T-cell (primary cell): ENCODE results near the gene PISD. TPM values are rescaled to one million over a fixed set of nuclear protein-coding genes. Genes with fewer than 3 reads are reported as not detected.

Source experiments
- ATAC-seq, 4 experiments: fragments of 200-7000 bp in 3 of 4; fragments of 150-1000 bp in 1 of 4; cut with Tn5 transposase; replicated peaks in 1 of 4; 1 replicate in 3 of 4; 2 replicates in 1 of 4; pipeline ENCODE4 v1.10.0; 2021; ENCODE audit warnings: moderate library complexity in 3 of 4, mild to moderate bottlenecking in 2 of 4, moderate number of reproducible peaks in 1 of 4
- CTCF ChIA-PET, 2 donors: fragments of 300-600 bp; sonication (Branson Sonifier 250); formaldehyde crosslinking; loops; one replicate each; lab custom pipeline; 2022; ENCODE audit warnings: antibody characterized with exemption in 2 of 2; lab: Charles Lee
- POLR2A ChIA-PET, 2 donors: fragments of 300-600 bp; sonication (Branson Sonifier 250); formaldehyde crosslinking; loops; one replicate each; lab custom pipeline; 2022; ENCODE audit warnings: antibody characterized with exemption in 2 of 2; lab: Charles Lee
- DNase-seq, 35 experiments: peaks; one replicate each; pipeline versions ENCODE4 v3.0.0 to v3.0.0-alpha.2; 2013 to 2023
- H3K27ac ChIP-seq: one replicate; pipeline ENCODE4 v1.5.1; 2013; ENCODE audit warnings: low read length
- H3K27me3 ChIP-seq, 2 experiments: replicated peaks in 1 of 2; 1 replicate in 1 of 2; 2 replicates in 1 of 2; pipeline versions ENCODE4 v1.6.1 to v1.7.0; 2013; ENCODE audit warnings: low read length in 1 of 2, mixed read lengths in 1 of 2; ENCODE audit not compliant: control insufficient read depth in 2 of 2, insufficient read depth in 2 of 2; ENCODE audit errors: extremely low read depth in 1 of 2
- H3K36me3 ChIP-seq, 2 donors: 1 replicate in 1 of 2; 2 replicates in 1 of 2; pipeline versions ENCODE4 v1.6.1 to v1.7.0; 2013; ENCODE audit warnings: low read length in 1 of 2; ENCODE audit not compliant: control insufficient read depth in 2 of 2, insufficient read depth in 1 of 2; ENCODE audit errors: extremely low read depth in 1 of 2
- H3K4me1 ChIP-seq, 2 experiments: 1 replicate in 1 of 2; 2 replicates in 1 of 2; pipeline versions ENCODE4 v1.6.1 to v1.7.0; 2013; ENCODE audit warnings: low read length in 2 of 2, mixed read lengths in 1 of 2; ENCODE audit not compliant: insufficient read depth in 2 of 2, control insufficient read depth in 1 of 2; ENCODE audit errors: extremely low read depth in 1 of 2
- H3K4me3 ChIP-seq, 2 donors: 1 replicate in 1 of 2; 2 replicates in 1 of 2; pipeline versions ENCODE4 v1.5.1 to v1.7.0; 2013; ENCODE audit warnings: mild to moderate bottlenecking in 2 of 2, low read length in 1 of 2, moderate library complexity in 1 of 2; ENCODE audit not compliant: control insufficient read depth in 1 of 2; ENCODE audit errors: extremely low read depth in 1 of 2
- H3K9me3 ChIP-seq: 2 replicates; pipeline ENCODE4 v1.7.0; 2013
- H3K27ac Mint-ChIP-seq, 2 donors: one replicate each; pipeline ENCODE4 v1.8.0; 2020 to 2021; ENCODE audit warnings: mild to moderate bottlenecking in 2 of 2, mixed read lengths in 2 of 2
- H3K27me3 Mint-ChIP-seq, 2 donors: one replicate each; pipeline ENCODE4 v1.8.0; 2021 to 2022; ENCODE audit warnings: mixed read lengths in 2 of 2
- H3K36me3 Mint-ChIP-seq: one replicate; pipeline ENCODE4 v1.8.0; 2021; ENCODE audit warnings: mixed read lengths
- H3K4me1 Mint-ChIP-seq, 3 donors: one replicate each; pipeline ENCODE4 v1.8.0; 2020 to 2022; ENCODE audit warnings: mixed read lengths in 3 of 3, mild to moderate bottlenecking in 1 of 3
- H3K4me3 Mint-ChIP-seq, 3 donors: one replicate each; pipeline ENCODE4 v1.8.0; 2020 to 2022; ENCODE audit warnings: mild to moderate bottlenecking in 3 of 3, mixed read lengths in 3 of 3, moderate library complexity in 3 of 3
- H3K9me3 Mint-ChIP-seq, 3 donors: one replicate each; pipeline ENCODE4 v1.8.0; 2020 to 2022; ENCODE audit warnings: mixed read lengths in 3 of 3
- WGBS: methylation state at CpG from one replicate; pipeline ENCODE4 v1.1.5; 2013; ENCODE audit warnings: missing lambda C conversion rate; ENCODE audit not compliant: insufficient coverage; 5-methylcytosine and 5-hydroxymethylcytosine counted together
- total RNA-seq, 35 experiments: library from RNA in 6 of 35; stranded (reverse) in 6 of 35; fragments of 120-200 nt in 1 of 35; gene quantifications; one replicate each; pipeline versions ENCODE4 v1.2.1 to v1.2.4 and lab custom pipeline; 2013 to 2026

PISD gene
- total RNA-seq, 5 donors from 2014 or later (not counting 1 experiment from before 2014, with no cell fraction given) = 35.0 to 44.2 (median 39.3) TPM

DNA sequence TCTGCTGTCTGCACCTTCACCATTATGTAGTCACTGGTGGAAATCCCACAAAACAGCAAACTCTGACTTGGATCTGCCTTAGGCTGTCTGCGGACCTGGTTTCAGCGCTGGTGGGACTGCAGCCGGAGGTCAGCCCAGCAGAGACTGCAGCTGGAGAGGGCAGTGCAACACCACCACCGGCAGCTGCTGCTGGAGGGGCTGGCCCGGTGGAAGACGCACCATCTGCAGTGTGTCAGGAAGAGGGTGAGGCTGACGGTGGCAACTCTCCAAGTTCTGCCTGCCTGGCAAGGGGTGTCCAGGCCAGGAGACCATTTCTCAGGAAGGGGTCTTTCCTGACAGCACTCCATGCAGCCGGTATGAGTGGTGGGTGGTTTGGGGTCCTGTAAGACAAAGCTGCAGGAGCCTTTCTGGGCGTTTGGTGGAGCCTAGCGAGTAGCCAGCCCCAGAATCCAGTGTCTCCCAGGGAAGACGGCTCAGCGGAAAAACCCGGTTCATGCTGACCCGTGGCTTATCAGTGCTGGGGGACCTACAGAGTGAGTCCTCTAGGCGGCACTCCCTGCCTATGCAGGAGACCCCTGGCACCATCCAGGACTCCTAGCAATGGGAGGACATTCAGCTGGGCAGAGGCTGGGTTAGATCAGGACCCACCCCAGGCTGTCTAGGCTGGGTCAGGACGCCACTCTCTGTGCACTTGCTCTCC, 50.8 kb downstream of the PISD start:
- no peak overlapping the region for H3K4me3 Mint-ChIP-seq
- H3K4me3 ChIP-seq = no peak overlapping the region
- no peaks in the 10 kb centered on the region for H3K9me3 Mint-ChIP-seq
- H3K27me3 ChIP-seq = no peaks in the 10 kb centered on the region
- 95% methylated on average over 15 of the region's 16 CpGs for WGBS
- H3K4me1 Mint-ChIP-seq = peaks cover 12 to 20% (median 18%) of the 10 kb centered on the region in 3 donors
- DNase-seq (no peak), ATAC-seq (no peak)
- peaks cover 0 to 17% of the 10 kb centered on the region in 2 experiments for H3K4me1 ChIP-seq
- POLR2A ChIA-PET = no interaction called here
- CTCF ChIA-PET = no interaction called here
- H3K36me3 Mint-ChIP-seq = peaks cover 25% of the 10 kb centered on the region
- H3K27ac ChIP-seq = no peak overlapping the region
- no peaks in the 10 kb centered on the region for H3K9me3 ChIP-seq
- H3K36me3 ChIP-seq = peaks cover 33 to 76% of the 10 kb centered on the region in 2 donors
- H3K27me3 Mint-ChIP-seq = no peaks in the 10 kb centered on the region
- H3K27ac Mint-ChIP-seq = no peak overlapping the region

DNA sequence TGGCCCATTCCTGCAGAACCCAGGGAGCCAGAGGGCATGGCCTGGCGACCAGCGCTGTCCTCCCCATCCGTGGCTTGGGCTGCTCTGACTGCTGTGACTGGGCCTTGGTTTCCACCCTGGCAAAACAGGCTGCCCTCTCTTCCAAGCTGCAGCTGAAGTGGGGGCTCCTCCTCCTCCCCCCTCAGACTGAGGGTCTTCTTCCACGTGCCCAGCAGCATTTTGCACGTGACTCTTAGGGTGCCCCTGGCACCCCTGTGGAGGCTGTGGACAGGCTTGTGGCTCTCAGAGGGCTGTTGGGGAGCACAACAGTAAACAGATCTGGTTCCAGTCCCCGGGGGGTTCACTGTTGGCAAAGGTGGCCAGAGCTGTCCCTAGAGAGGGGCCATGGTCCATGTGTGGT, 51.4 kb downstream of the PISD start:
- peaks cover 0 to 13% of the 10 kb centered on the region in 2 experiments for H3K4me1 ChIP-seq
- H3K27me3 ChIP-seq = no peaks in the 10 kb centered on the region
- CTCF ChIA-PET = no interaction called here
- POLR2A ChIA-PET = no interaction called here
- WGBS = 100% methylated on average over 5 of the region's 6 CpGs
- Mint-ChIP-seq H3K27ac (no peak overlapping the region), H3K4me1 (peaks cover 8 to 14% (median 12%) of the 10 kb centered on the region in 3 donors), H3K36me3 (peaks cover 25% of the 10 kb centered on the region), H3K9me3 (no peaks in the 10 kb centered on the region), H3K4me3 (no peak overlapping the region), H3K27me3 (no peaks in the 10 kb centered on the region)
- no peak overlapping the region for H3K4me3 ChIP-seq
- no peak for DNase-seq
- H3K36me3 ChIP-seq = peaks cover 33 to 79% of the 10 kb centered on the region in 2 donors
- no peak for ATAC-seq
- H3K27ac ChIP-seq = no peak overlapping the region
- H3K9me3 ChIP-seq = no peaks in the 10 kb centered on the region

DNA sequence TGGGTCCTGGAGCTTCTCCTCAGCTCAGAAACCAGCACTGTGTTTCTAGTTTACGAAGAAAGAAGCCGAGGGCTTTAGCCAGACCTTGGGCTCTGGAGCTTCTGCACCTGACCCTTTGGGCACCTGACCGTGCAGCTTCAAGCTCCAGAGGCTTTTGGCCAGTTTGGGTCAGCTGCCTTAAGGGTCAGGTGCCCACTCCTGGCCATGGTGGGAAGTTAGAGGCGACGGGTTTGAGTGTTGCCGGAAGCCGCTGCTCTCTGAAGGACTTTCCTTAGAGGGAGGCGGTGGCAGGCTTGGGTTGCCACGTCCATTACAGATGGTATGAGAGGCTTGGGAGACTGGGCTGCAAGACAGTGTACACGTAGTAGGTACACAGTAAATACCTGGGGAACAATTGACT, 52.3 kb downstream of the PISD start:
- CTCF ChIA-PET = no interaction called here
- Histone ChIP-seq H3K9me3 (no peaks in the 10 kb centered on the region), H3K4me3 (no peak overlapping the region), H3K27ac (no peak overlapping the region), H3K27me3 (no peaks in the 10 kb centered on the region), H3K36me3 (peaks cover 27 to 82% of the 10 kb centered on the region in 2 donors), H3K4me1 (peaks cover 0 to 5% of the 10 kb centered on the region in 2 experiments)
- ATAC-seq = no peak
- no peak for DNase-seq
- H3K36me3 Mint-ChIP-seq = peaks cover 30% of the 10 kb centered on the region
- H3K27me3 Mint-ChIP-seq = no peaks in the 10 kb centered on the region
- peaks cover 2 to 8% (median 6%) of the 10 kb centered on the region in 3 donors for H3K4me1 Mint-ChIP-seq
- peak overlapping the region; percentile 43 to 44 for H3K27ac Mint-ChIP-seq
- POLR2A ChIA-PET = no interaction called here
- H3K4me3 Mint-ChIP-seq = no peak overlapping the region
- 94% methylated on average over 5 of the region's 10 CpGs for WGBS
- no peaks in the 10 kb centered on the region for H3K9me3 Mint-ChIP-seq

DNA sequence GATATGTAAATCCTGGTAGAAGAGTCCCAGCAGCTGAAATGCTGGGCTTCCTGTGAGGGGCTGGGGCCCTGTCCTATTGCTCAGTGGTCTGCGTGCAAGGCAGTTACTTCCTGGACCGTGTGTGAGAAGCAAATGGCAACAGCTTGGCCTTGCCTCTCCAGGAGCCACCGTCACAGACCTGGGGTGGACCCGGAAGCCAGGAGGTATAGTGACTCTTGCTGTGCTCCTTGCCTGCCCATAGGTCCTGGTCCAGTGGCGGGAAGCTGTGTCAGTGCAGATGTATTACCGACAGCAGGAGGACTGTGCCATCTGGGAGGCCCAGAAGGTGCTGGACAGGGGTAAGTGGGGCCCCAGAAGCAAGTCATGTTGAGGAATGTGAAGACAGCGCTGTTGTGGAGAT, 54.3 kb downstream of the PISD start:
- no peak overlapping the region for H3K27ac Mint-ChIP-seq
- no peaks in the 10 kb centered on the region for H3K4me1 Mint-ChIP-seq
- H3K36me3 Mint-ChIP-seq = peaks cover 39% of the 10 kb centered on the region
- POLR2A ChIA-PET = no interaction called here
- no peaks in the 10 kb centered on the region for H3K27me3 Mint-ChIP-seq
- ATAC-seq = no peak
- H3K27ac ChIP-seq = no peak overlapping the region
- H3K4me3 ChIP-seq = no peak overlapping the region
- no peaks in the 10 kb centered on the region for H3K9me3 Mint-ChIP-seq
- no peaks in the 10 kb centered on the region for H3K9me3 ChIP-seq
- H3K27me3 ChIP-seq = no peaks in the 10 kb centered on the region
- H3K4me1 ChIP-seq = no peaks in the 10 kb centered on the region
- 94% methylated on average over 6 of the region's 7 CpGs for WGBS
- H3K36me3 ChIP-seq = peaks cover 39 to 88% of the 10 kb centered on the region in 2 donors
- CTCF ChIA-PET = no interaction called here
- no peak overlapping the region for H3K4me3 Mint-ChIP-seq
- no peak for DNase-seq

DNA sequence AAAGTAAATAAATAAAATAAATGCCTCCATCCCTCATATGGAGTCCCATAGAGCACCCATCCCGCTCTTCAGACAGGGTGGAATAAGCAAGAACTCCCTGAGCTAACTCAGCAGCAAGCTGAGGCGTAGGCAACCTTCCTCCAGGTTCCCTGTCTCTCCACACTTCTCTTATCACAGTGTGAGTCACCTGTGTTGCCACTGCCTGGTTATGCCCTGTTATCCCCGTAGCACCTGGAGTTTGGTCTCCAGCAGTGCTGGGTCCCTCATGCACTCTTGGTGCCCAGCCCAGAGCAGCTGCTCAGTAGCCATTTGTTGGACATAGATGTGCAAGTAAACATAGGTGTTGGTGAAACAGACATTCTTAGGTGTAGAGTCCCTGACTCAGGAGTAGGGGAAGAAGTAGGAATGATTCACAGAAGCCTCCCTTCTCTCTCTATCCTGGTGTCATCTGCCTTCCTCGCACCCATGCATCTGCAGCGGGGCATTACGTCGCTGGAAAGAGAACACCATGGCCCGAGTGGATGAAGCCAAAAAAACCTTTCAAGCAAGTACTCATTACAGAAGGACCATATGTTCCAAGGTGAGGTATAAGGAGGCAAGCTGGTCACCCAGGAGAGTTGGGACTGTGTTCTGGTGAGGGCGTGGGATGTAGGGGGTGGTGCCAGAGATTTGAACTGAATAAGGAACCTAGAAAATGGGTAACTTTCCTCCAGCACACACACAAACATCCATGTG, 56.0 kb downstream of the PISD start:
- 90% methylated on average over 2 of the region's 9 CpGs for WGBS
- Histone ChIP-seq H3K27me3 (no peaks in the 10 kb centered on the region), H3K9me3 (no peaks in the 10 kb centered on the region), H3K27ac (no peak overlapping the region), H3K4me3 (no peak overlapping the region), H3K36me3 (peaks cover 39 to 90% of the 10 kb centered on the region in 2 donors), H3K4me1 (no peaks in the 10 kb centered on the region)
- Mint-ChIP-seq H3K4me3 (no peak overlapping the region), H3K27me3 (no peaks in the 10 kb centered on the region), H3K36me3 (peaks cover 42% of the 10 kb centered on the region), H3K9me3 (no peaks in the 10 kb centered on the region), H3K27ac (peak overlapping the region in 1 of 2 donors; percentile 44), H3K4me1 (no peaks in the 10 kb centered on the region)
- ATAC-seq (no peak), DNase-seq (no peak)
- POLR2A ChIA-PET = no interaction called here
- CTCF ChIA-PET = no interaction called here

DNA sequence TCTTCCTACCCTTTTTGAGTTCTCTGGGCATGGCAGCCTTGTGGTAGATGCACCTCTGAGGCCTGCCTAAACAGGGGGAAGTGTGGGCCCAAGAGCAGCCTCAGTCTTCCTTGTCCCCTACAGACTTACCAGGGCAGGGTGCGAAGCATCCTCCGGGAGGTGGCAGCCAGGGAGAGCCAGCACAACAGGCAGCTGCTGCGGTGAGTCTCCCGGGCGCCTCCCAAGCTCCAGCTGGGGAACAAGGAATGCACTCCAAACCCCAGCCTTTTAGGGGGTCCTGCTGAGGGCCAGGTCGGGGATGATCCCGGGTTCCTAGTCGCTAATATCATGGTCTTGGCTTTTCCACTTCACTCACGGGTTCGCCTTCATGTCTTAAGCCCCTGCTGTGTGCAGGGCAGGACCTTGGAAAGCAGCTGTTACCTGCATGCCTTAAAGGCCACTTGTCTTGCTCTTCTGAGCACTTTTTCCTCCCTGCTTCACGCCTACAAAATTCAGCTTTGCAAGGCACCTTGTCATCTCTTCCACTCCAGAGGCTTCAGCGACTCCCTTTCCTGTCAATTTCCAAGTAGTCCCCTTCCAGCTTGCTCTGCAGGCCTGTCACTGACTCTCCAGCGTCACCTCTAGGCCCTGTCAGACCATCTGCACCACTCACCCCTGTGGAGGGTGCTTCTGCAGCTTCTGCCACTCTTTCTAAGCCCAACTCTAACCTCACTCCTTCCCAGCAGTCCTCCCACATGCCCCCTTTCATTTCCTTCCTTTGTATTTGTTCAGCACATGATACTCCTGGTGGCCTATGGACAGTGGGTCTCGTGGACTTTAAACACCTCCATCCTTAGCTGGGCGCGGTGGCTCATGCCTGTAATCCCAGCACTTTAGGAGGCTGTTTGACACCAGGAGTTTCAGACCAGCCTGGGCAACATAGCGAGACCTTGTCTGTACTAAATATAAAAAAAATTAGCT, 57.0 kb downstream of the PISD start:
- CTCF ChIA-PET = interaction anchor here (0.6 kb wide), 2 partner anchors 163 to 193 kb away, joined by 3 read pairs; no protein-coding TSS in a partner anchor
- DNase-seq (no peak), ATAC-seq (no peak)
- Histone ChIP-seq H3K4me3 (no peak overlapping the region), H3K9me3 (no peaks in the 10 kb centered on the region), H3K36me3 (peaks cover 32 to 84% of the 10 kb centered on the region in 2 donors), H3K27ac (no peak overlapping the region), H3K4me1 (no peaks in the 10 kb centered on the region), H3K27me3 (no peaks in the 10 kb centered on the region)
- H3K27ac Mint-ChIP-seq = peak overlapping the region in 1 of 2 donors; percentile 81
- H3K27me3 Mint-ChIP-seq = no peaks in the 10 kb centered on the region
- H3K36me3 Mint-ChIP-seq = peaks cover 38% of the 10 kb centered on the region
- no peaks in the 10 kb centered on the region for H3K9me3 Mint-ChIP-seq
- H3K4me1 Mint-ChIP-seq = peaks cover 0 to 6% (median 0%) of the 10 kb centered on the region in 3 donors
- WGBS = 87% methylated on average over 13 of the region's 17 CpGs
- POLR2A ChIA-PET = no interaction called here
- H3K4me3 Mint-ChIP-seq = no peak overlapping the region
